PC-3 (cell line): ENCODE results near the gene DLG1.

Experiments
- EZH2 ChIP-seq: fragments of 300-600 bp; sonication (generic); IDR thresholded peaks from one replicate; pipeline ENCODE4 v1.6.1; 2017; ENCODE audit warnings: antibody characterized with exemption, mild to moderate bottlenecking, low read length; ENCODE audit not compliant: unreplicated experiment
- TF ChIP-seq, protein P1 (sequence below): fragments of 300-600 bp; sonication (generic); conservative IDR thresholded peaks from 2 replicates; pipeline ENCODE4 v1.5.1; 2017; ENCODE audit warnings: antibody characterized with exemption, low read depth, mild to moderate bottlenecking, low read length

DNA sequence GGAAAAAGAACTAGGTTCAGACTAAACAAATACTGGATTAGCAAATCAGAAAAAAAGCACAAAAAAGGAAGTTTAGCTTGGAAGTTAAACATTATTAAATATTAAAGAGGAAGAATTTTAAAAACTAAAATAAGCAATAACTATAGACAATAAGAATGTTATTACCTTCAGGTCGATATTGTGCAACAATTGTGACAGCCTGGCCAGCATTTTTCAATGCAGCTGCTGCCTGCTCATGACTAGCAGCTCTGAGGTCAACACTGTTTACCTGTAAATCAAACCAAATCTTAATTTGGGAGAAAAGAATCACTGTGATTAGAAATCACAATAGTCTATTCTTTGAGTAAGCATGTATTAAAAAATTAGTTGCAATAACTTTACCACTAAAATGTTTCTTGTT is 193.7 kb downstream of the DLG1 start:
- TF ChIP-seq, protein P1, sequence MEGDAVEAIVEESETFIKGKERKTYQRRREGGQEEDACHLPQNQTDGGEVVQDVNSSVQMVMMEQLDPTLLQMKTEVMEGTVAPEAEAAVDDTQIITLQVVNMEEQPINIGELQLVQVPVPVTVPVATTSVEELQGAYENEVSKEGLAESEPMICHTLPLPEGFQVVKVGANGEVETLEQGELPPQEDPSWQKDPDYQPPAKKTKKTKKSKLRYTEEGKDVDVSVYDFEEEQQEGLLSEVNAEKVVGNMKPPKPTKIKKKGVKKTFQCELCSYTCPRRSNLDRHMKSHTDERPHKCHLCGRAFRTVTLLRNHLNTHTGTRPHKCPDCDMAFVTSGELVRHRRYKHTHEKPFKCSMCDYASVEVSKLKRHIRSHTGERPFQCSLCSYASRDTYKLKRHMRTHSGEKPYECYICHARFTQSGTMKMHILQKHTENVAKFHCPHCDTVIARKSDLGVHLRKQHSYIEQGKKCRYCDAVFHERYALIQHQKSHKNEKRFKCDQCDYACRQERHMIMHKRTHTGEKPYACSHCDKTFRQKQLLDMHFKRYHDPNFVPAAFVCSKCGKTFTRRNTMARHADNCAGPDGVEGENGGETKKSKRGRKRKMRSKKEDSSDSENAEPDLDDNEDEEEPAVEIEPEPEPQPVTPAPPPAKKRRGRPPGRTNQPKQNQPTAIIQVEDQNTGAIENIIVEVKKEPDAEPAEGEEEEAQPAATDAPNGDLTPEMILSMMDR: no peak
- no peak for TF ChIP-seq EZH2
